H9 (cell line): ENCODE data around the gene PLSCR4. TPM values are rescaled to one million over a fixed set of nuclear protein-coding genes. Genes with fewer than 3 reads are reported as not detected.
"Not testable (repeated sequence)": the region's sequence is repeated elsewhere in the genome, so short reads cannot be mapped to it uniquely, and the experiment has no call there.

Experiments
- DNase-seq: peaks from one replicate; pipeline ENCODE4 v3.0.0-alpha.2; 2017
- H2AFZ ChIP-seq: one replicate; pipeline ENCODE4 v1.6.1; 2013; ENCODE audit warnings: mild to moderate bottlenecking, low read length, control low read depth, moderate library complexity
- H2AK5ac ChIP-seq: 2 replicates; pipeline ENCODE4 v1.6.1; 2013; ENCODE audit warnings: low read length, control low read depth, mixed read lengths; ENCODE audit not compliant: insufficient read length
- H2BK120ac ChIP-seq: one replicate; pipeline ENCODE4 v1.6.1; 2013; ENCODE audit warnings: low read depth, mild to moderate bottlenecking, low read length, control low read depth, inconsistent platforms; ENCODE audit not compliant: poor library complexity, severe bottlenecking
- H2BK12ac ChIP-seq: 2 replicates; pipeline ENCODE4 v1.6.1; 2013; ENCODE audit warnings: low read length, control low read depth, mixed read lengths, low read depth; ENCODE audit not compliant: insufficient read length
- H2BK15ac ChIP-seq: 2 replicates; pipeline ENCODE4 v1.6.1; 2013; ENCODE audit warnings: low read depth, low read length, control low read depth
- H2BK20ac ChIP-seq: one replicate; pipeline ENCODE4 v1.6.1; 2013; ENCODE audit warnings: low read depth, mild to moderate bottlenecking, low read length, control low read depth, inconsistent platforms; ENCODE audit not compliant: poor library complexity, severe bottlenecking
- H2BK5ac ChIP-seq: 2 replicates; pipeline ENCODE4 v1.6.1; 2013; ENCODE audit warnings: low read length, control low read depth, mixed read lengths; ENCODE audit not compliant: insufficient read length
- H3K14ac ChIP-seq: 2 replicates; pipeline ENCODE4 v1.6.1; 2013; ENCODE audit warnings: low read length, control low read depth; ENCODE audit not compliant: insufficient read depth
- H3K18ac ChIP-seq: 2 replicates; pipeline ENCODE4 v1.6.1; 2013; ENCODE audit warnings: low read depth, mild to moderate bottlenecking, mixed read lengths, low read length, control low read depth; ENCODE audit not compliant: insufficient read length
- H3K23ac ChIP-seq: 2 replicates; pipeline ENCODE4 v1.6.1; 2013; ENCODE audit warnings: low read length, control low read depth, mixed read lengths, low read depth; ENCODE audit not compliant: insufficient read length
- H3K23me2 ChIP-seq: 2 replicates; pipeline ENCODE4 v1.6.1; 2013; ENCODE audit warnings: low read depth, mild to moderate bottlenecking, mixed read lengths, low read length, control low read depth; ENCODE audit not compliant: insufficient read length, poor library complexity, severe bottlenecking
- H3K27ac ChIP-seq: 2 replicates; pipeline ENCODE4 v1.5.1; 2013; ENCODE audit warnings: low read length, control low read depth, mixed read lengths, low read depth; ENCODE audit not compliant: insufficient read length
- H3K27me3 ChIP-seq: 2 replicates; pipeline ENCODE4 v1.6.1; 2013; ENCODE audit warnings: low read length, control low read depth, inconsistent platforms; ENCODE audit not compliant: insufficient read depth
- H3K4ac ChIP-seq: 2 replicates; pipeline ENCODE4 v1.6.1; 2013; ENCODE audit warnings: low read depth, mild to moderate bottlenecking, control low read depth, inconsistent platforms, low read length, moderate library complexity
- H3K4me1 ChIP-seq: 2 replicates; pipeline ENCODE4 v1.6.1; 2013; ENCODE audit warnings: low read length, control low read depth, inconsistent platforms; ENCODE audit not compliant: insufficient read depth
- H3K4me2 ChIP-seq: 2 replicates; pipeline ENCODE4 v1.6.1; 2013; ENCODE audit warnings: low read length, control low read depth, mixed read lengths; ENCODE audit not compliant: insufficient read length, insufficient read depth
- H3K56ac ChIP-seq: 2 replicates; pipeline ENCODE4 v1.6.1; 2013; ENCODE audit warnings: low read depth, mild to moderate bottlenecking, mixed read lengths, low read length, control low read depth; ENCODE audit not compliant: insufficient read length
- H3K79me1 ChIP-seq: 2 replicates; pipeline ENCODE4 v1.6.1; 2013; ENCODE audit warnings: low read depth, mild to moderate bottlenecking, moderate library complexity, low read length, control low read depth, inconsistent platforms; ENCODE audit not compliant: insufficient read depth, poor library complexity, severe bottlenecking
- H3K79me2 ChIP-seq: 2 replicates; pipeline ENCODE4 v1.6.1; 2013; ENCODE audit warnings: low read length, control low read depth, inconsistent platforms; ENCODE audit not compliant: insufficient read depth
- H3K9ac ChIP-seq: 2 replicates; pipeline ENCODE4 v1.6.1; 2013; ENCODE audit warnings: low read length, control low read depth, mixed read lengths; ENCODE audit not compliant: insufficient read length; ENCODE audit errors: extremely low read depth
- H3K9me3 ChIP-seq: one replicate; pipeline ENCODE4 v1.6.1; 2013; ENCODE audit warnings: low read depth, low read length, inconsistent platforms; ENCODE audit not compliant: control insufficient read depth
- H3T11ph ChIP-seq: one replicate; pipeline ENCODE4 v1.6.1; 2013; ENCODE audit warnings: mild to moderate bottlenecking, low read length, control low read depth, inconsistent platforms
- H4K20me1 ChIP-seq: one replicate; pipeline ENCODE4 v1.6.1; 2013; ENCODE audit not compliant: control insufficient read depth, insufficient read length, insufficient read depth
- H4K5ac ChIP-seq: 2 replicates; pipeline ENCODE4 v1.6.1; 2013; ENCODE audit warnings: low read depth, mild to moderate bottlenecking, mixed read lengths, low read length, control low read depth; ENCODE audit not compliant: insufficient read length
- H4K8ac ChIP-seq: replicated peaks from 2 replicates; pipeline ENCODE4 v1.6.1; 2013; ENCODE audit warnings: low read length, control low read depth, mixed read lengths, low read depth; ENCODE audit not compliant: insufficient read length
- H4K91ac ChIP-seq: 2 replicates; pipeline ENCODE4 v1.6.1; 2013; ENCODE audit warnings: low read depth, mild to moderate bottlenecking, moderate library complexity, mixed read lengths, low read length, control low read depth; ENCODE audit not compliant: insufficient read length
- H3K27ac Mint-ChIP-seq, 3 experiments: 2 replicates in 2 of 3; 3 replicates in 1 of 3; pipeline ENCODE4 v1.8.0; 2020 to 2021; ENCODE audit warnings: mixed read lengths in 3 of 3, mild to moderate bottlenecking in 1 of 3, moderate library complexity in 1 of 3
- H3K27me3 Mint-ChIP-seq: 2 replicates; pipeline ENCODE4 v1.8.0; 2021; ENCODE audit warnings: low read depth, mild to moderate bottlenecking, moderate library complexity, mixed read lengths
- H3K36me3 Mint-ChIP-seq, 3 experiments: 2 replicates in 2 of 3; 3 replicates in 1 of 3; pipeline ENCODE4 v1.8.0; 2020 to 2021; ENCODE audit warnings: low read depth in 3 of 3, mixed read lengths in 3 of 3; ENCODE audit not compliant: insufficient read depth in 1 of 3
- H3K4me1 Mint-ChIP-seq, 2 experiments: 2 replicates each; pipeline ENCODE4 v1.8.0; 2020; ENCODE audit warnings: mixed read lengths in 2 of 2
- H3K4me3 Mint-ChIP-seq, 2 experiments: 2 replicates in 1 of 2; 3 replicates in 1 of 2; pipeline ENCODE4 v1.8.0; 2020 to 2021; ENCODE audit warnings: mild to moderate bottlenecking in 2 of 2, mixed read lengths in 2 of 2, moderate library complexity in 1 of 2
- H3K9me3 Mint-ChIP-seq, 2 experiments: 2 replicates in 1 of 2; 3 replicates in 1 of 2; pipeline ENCODE4 v1.8.0; 2020; ENCODE audit warnings: mild to moderate bottlenecking in 2 of 2, mixed read lengths in 2 of 2, moderate library complexity in 1 of 2
- WGBS: extraction: QIAGEN DNeasy Blood & Tissue Kit; methylation state at CpG from one replicate; pipeline ENCODE4 v1.1.7; 2013; ENCODE audit warnings: missing lambda C conversion rate, low lambda C conversion rate, mixed read lengths; ENCODE audit not compliant: insufficient read length; ENCODE audit errors: extremely low coverage; 5-methylcytosine and 5-hydroxymethylcytosine counted together
- long read RNA-seq: library from polyadenylated mRNA; unstranded; transcript quantifications from one replicate; pipeline ENCODE4 v2.0.0, GENCODE V29; 2020
- total RNA-seq: library from RNA; stranded (reverse); gene quantifications from 2 replicates; pipeline ENCODE4 v1.2.1, GENCODE V29; 2021
- TF ChIP-seq, protein P1 (sequence below): fragments of 200-600 bp; sonication (generic); conservative IDR thresholded peaks from 3 replicates; pipeline ENCODE4 v1.8.0; 2021; ENCODE audit warnings: antibody characterized with exemption, mild to moderate bottlenecking

PLSCR4 gene, protein sequence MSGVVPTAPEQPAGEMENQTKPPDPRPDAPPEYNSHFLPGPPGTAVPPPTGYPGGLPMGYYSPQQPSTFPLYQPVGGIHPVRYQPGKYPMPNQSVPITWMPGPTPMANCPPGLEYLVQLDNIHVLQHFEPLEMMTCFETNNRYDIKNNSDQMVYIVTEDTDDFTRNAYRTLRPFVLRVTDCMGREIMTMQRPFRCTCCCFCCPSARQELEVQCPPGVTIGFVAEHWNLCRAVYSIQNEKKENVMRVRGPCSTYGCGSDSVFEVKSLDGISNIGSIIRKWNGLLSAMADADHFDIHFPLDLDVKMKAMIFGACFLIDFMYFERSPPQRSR
- total RNA-seq, result 1.1 and 1.2 TPM in 2 replicates
- long read RNA-seq, partial matches to known transcripts, result 2 of 5 reads
- long read RNA-seq, other reads (novel, unspliced or antisense), result 1 of 5 reads

DNA sequence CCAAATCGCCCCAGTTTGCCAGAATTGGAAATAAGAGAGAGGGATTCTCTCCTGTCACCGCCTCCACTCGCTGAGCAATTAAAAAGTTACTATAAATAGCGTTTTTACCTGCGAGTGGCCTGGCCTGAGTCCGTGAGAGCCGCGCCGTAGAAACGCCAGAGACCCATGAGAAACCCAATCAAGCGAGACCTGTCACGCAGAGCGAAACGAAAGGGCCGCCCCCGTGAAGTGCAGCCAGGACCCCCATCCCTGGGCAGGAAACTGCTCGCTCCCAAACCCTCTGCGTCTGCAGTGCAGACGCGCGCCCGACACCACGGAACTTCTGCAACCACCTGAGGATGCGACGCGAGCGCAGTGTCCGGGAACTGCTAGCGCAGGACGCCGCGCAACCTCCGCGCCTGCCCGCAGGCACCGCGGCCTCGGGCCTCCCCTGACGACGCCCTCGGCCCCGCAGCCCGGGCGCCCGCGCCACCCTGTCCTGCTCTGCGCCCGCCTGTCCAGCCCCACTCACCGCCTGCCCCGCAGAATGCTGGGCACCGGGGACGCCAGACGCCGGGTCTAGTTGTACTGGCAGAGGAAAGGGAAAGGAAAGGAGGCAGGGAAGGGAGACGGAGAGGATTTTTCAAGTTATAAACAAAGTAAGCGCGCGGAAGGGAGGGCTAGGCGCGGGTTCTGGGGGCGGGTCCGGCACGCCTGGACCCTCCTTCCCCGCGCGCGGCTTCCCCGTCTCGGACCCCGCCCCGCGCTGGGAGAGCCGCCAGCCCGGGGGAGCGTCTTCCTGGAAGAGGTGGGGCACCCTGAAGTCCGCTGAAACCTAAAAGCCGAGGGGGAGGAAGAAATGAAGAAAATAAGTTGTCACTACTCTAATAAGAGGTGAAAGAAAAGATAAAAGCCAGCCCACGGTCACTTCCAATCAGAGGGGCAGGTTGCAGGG, at the start of gene PLSCR4:
Gene PLSCR4, minus strand, starts transcription at position 657 of the 934 bp plus-strand sequence. CDS start 29,034 bp downstream, outside the sequence.
- peak within 1 kb of the TSS; percentile 72; the same call in 1 of the 2 replicates for H3K14ac ChIP-seq
- no peak within 1 kb of the TSS for H4K8ac ChIP-seq
- Mint-ChIP-seq H3K36me3 (peaks cover 16 to 33% (median 23%) of the 10 kb centered on the region in 3 experiments), H3K27me3 (peaks cover 7% of the 10 kb centered on the region), H3K4me3 (peak within 1 kb of the TSS; percentile 81 to 90), H3K4me1 (peaks cover 0 to 5% of the 10 kb centered on the region in 2 experiments; a peak in 2 of 4 replicates), H3K27ac (peak within 1 kb of the TSS in 1 of 3 experiments; percentile 77; a peak in 1 of 7 replicates), H3K9me3 (peaks cover 28 to 29% of the 10 kb centered on the region in 2 experiments)
- H2AFZ ChIP-seq, result no peak within 1 kb of the TSS
- TF ChIP-seq, protein P1, sequence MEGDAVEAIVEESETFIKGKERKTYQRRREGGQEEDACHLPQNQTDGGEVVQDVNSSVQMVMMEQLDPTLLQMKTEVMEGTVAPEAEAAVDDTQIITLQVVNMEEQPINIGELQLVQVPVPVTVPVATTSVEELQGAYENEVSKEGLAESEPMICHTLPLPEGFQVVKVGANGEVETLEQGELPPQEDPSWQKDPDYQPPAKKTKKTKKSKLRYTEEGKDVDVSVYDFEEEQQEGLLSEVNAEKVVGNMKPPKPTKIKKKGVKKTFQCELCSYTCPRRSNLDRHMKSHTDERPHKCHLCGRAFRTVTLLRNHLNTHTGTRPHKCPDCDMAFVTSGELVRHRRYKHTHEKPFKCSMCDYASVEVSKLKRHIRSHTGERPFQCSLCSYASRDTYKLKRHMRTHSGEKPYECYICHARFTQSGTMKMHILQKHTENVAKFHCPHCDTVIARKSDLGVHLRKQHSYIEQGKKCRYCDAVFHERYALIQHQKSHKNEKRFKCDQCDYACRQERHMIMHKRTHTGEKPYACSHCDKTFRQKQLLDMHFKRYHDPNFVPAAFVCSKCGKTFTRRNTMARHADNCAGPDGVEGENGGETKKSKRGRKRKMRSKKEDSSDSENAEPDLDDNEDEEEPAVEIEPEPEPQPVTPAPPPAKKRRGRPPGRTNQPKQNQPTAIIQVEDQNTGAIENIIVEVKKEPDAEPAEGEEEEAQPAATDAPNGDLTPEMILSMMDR, result no peak
- H3K23ac ChIP-seq, result no peak within 1 kb of the TSS
- no peak within 1 kb of the TSS for H2AK5ac ChIP-seq
- H3K9ac ChIP-seq, result peak within 1 kb of the TSS; percentile 7
- no peak within 1 kb of the TSS for H2BK5ac ChIP-seq
- no CpG with 5 or more reads among the region's 78 CpGs for WGBS
- H3K23me2 ChIP-seq, result peaks cover 8% of the 10 kb centered on the region
- no peak within 1 kb of the TSS for H3T11ph ChIP-seq
- no peak within 1 kb of the TSS for H4K91ac ChIP-seq
- H4K20me1 ChIP-seq, result no peaks in the 10 kb centered on the region
- H2BK12ac ChIP-seq, result no peak within 1 kb of the TSS
- no peaks in the 10 kb centered on the region for H3K79me2 ChIP-seq
- no peak within 1 kb of the TSS for H3K56ac ChIP-seq
- no peak within 1 kb of the TSS for H3K18ac ChIP-seq
- no peak within 1 kb of the TSS; the same call in 1 of the 2 replicates for H2BK15ac ChIP-seq
- no peak within 1 kb of the TSS for H2BK20ac ChIP-seq
- no peaks in the 10 kb centered on the region for H3K27me3 ChIP-seq
- no peaks in the 10 kb centered on the region for H3K9me3 ChIP-seq
- H4K5ac ChIP-seq, result no peak within 1 kb of the TSS
- H3K27ac ChIP-seq, result no peak within 1 kb of the TSS
- peak; percentile 47 for DNase-seq
- no peak within 1 kb of the TSS for H2BK120ac ChIP-seq
- H3K79me1 ChIP-seq, result no peaks in the 10 kb centered on the region
- no peak within 1 kb of the TSS for H3K4ac ChIP-seq
- H3K4me2 ChIP-seq, result peak within 1 kb of the TSS; percentile 50
- no peaks in the 10 kb centered on the region for H3K4me1 ChIP-seq

DNA sequence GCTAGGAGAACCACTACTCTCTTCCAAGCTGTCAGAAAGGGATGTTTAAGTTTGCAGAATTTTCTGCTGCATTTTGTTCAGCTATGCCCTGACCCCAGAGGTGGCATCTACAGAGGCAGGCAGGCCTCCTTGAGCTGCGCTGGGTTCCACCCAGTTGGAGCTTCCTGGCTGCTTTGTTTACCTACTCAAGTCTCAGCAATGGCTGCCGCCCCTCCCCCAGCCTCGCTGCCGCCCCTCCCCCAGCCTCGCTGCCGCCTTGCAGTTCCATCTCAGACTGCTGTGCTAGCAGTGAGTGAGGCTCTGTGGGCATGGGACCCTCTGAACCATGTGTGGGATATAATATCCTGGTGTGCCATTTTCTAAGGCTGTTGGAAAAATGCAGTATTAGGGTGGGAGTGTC, 42.5 kb upstream of the PLSCR4 start:
- peaks cover 25 to 27% of the 10 kb centered on the region in 2 experiments for H3K9me3 Mint-ChIP-seq
- H3K56ac ChIP-seq, H2BK5ac ChIP-seq, H4K5ac ChIP-seq, H3K27ac ChIP-seq, H3K27me3 Mint-ChIP-seq, H3T11ph ChIP-seq, H3K23ac ChIP-seq, H3K9ac ChIP-seq, H2BK120ac ChIP-seq, H2BK20ac ChIP-seq, H3K4me1 ChIP-seq, H3K18ac ChIP-seq, H4K91ac ChIP-seq, H3K14ac ChIP-seq, H3K4me3 Mint-ChIP-seq, H4K8ac ChIP-seq, H2BK12ac ChIP-seq, H2AFZ ChIP-seq, H3K79me1 ChIP-seq, H3K79me2 ChIP-seq, DNase-seq, H2BK15ac ChIP-seq, H3K23me2 ChIP-seq, H2AK5ac ChIP-seq, H3K9me3 ChIP-seq, H3K4ac ChIP-seq, H3K4me1 Mint-ChIP-seq, H3K27me3 ChIP-seq, H3K4me2 ChIP-seq, H4K20me1 ChIP-seq, H3K27ac Mint-ChIP-seq: not testable (repeated sequence)
- H3K36me3 Mint-ChIP-seq, result peaks cover 12 to 25% (median 16%) of the 10 kb centered on the region in 3 experiments
- no CpG with 5 or more reads among the region's 6 CpGs for WGBS
